ENCODE measurements around the gene PLEKHD1. TPM values are rescaled to one million over a fixed set of nuclear protein-coding genes. Genes with fewer than 3 reads are reported as not detected.

PLEKHD1 gene
- total and polyA plus RNA-seq, 2 of the 8 experiments (the other 6 are each of a cell fraction or from before 2014, with no cell fraction given) = 0.24 to 0.48 TPM

- Histone ChIP-seq H3K14ac (ENCODE audit: insufficient read length) (no peak overlapping the region), H3K9ac (replicated peaks in 1 of 4; ENCODE audit: extremely low read depth in 1 of 4, low read depth in 3 of 4, low read length in 3 of 4) (no peak overlapping the region), H3K4me3 (ENCODE audit: extremely low read depth in 1 of 4, insufficient read depth in 2 of 4, low read depth in 3 of 4, low read length in 4 of 4) (no peak overlapping the region), H4K20me1 (replicated peaks in 1 of 2; ENCODE audit: control insufficient read depth in 1 of 2, insufficient read depth in 2 of 2, low read length in 2 of 2) (no peaks in the 10 kb centered on the region), H3K36me3 (ENCODE audit: control insufficient read depth in 2 of 4, insufficient read depth in 4 of 4, low read length in 3 of 4) (no peaks in the 10 kb centered on the region), H2BK120ac (replicated peaks; ENCODE audit: low read depth, low read length) (no peak overlapping the region), H2AFZ (ENCODE audit: low read length) (no peak overlapping the region), H4K5ac (ENCODE audit: insufficient read length, low read depth, low read length) (no peak overlapping the region), H2BK15ac (ENCODE audit: low read length) (no peak overlapping the region), H3K4me2 (ENCODE audit: insufficient read depth in 1 of 2, low read depth in 2 of 2, low read length in 2 of 2) (no peak overlapping the region), H3K4me1 (replicated peaks in 1 of 4; ENCODE audit: control insufficient read depth in 3 of 4, insufficient read depth in 4 of 4, low read length in 3 of 4) (peaks cover 0 to 7% (median 3%) of the 10 kb centered on the region in 4 experiments; a peak in 4 of 7 replicates), H4K91ac (replicated peaks; ENCODE audit: insufficient read length, low read length) (no peak overlapping the region), H2BK12ac (ENCODE audit: low read depth, low read length) (no peak overlapping the region), H3K23me2 (ENCODE audit: low read depth, low read length) (no peaks in the 10 kb centered on the region), H2BK5ac (ENCODE audit: low read depth, low read length) (no peak overlapping the region), H3K27ac (ENCODE audit: low read depth, low read length) (no peak overlapping the region), H3K18ac (ENCODE audit: extremely low read depth, low read length) (no peak overlapping the region; the same call in 1 of the 2 replicates), H3K27me3 (replicated peaks in 1 of 4; ENCODE audit: control insufficient read depth in 3 of 4, extremely low read depth in 1 of 4, insufficient read depth in 3 of 4, low read length in 3 of 4) (no peaks in the 10 kb centered on the region; a peak in 1 of 7 replicates), H3K79me1 (ENCODE audit: low read depth, low read length) (no peaks in the 10 kb centered on the region), H3K79me2 (ENCODE audit: control insufficient read depth in 1 of 2, insufficient read depth in 2 of 2, low read length in 2 of 2) (no peaks in the 10 kb centered on the region), H2AK5ac (ENCODE audit: low read depth, low read length) (no peak overlapping the region), H3K4ac (replicated peaks; ENCODE audit: insufficient read length, low read depth, low read length) (no peak overlapping the region), H3K56ac (replicated peaks; ENCODE audit: insufficient read length, low read depth, low read length) (no peak overlapping the region), H3K23ac (ENCODE audit: insufficient read length) (no peak overlapping the region), H4K8ac (ENCODE audit: extremely low read depth, insufficient read depth, low read length) (no peak overlapping the region), H2BK20ac (ENCODE audit: low read length) (no peak overlapping the region), H3K9me3 (ENCODE audit: insufficient read depth in 2 of 2, low read depth in 1 of 2, low read length in 1 of 2) (no peaks in the 10 kb centered on the region)
- ChIA-PET POLR2A (ENCODE audit: partially characterized antibody) (no interaction called here), CTCF (ENCODE audit: partially characterized antibody) (interaction anchor here (4.4 to 5.8 kb wide), 2 partner anchors 26 to 29 kb away, joined by 21 to 25 read pairs; no protein-coding TSS in a partner anchor)
- 89% methylated on average over 6 of the region's 6 CpGs; no CpG with 5 or more reads in 1 of the 2 experiments for WGBS, 2 experiments (ENCODE audit: extremely low coverage in 1 of 2, insufficient coverage in 1 of 2, insufficient read length in 1 of 2, insufficient replicate concordance in 2 of 2, low coverage in 1 of 2, low lambda C conversion rate in 2 of 2, missing lambda C conversion rate in 1 of 2)
- DNase-seq (ENCODE audit: low read depth in 1 of 2, low spot score in 2 of 2) (no peak), FAIRE-seq (no peak)
- TF ChIP-seq JUND (IDR thresholded peaks at IDR 0.05; ENCODE audit: low read length) = no peak
- TF ChIP-seq CHD2 (IDR thresholded peaks at IDR 0.05; ENCODE audit: low read length) = no peak
- no peak for TF ChIP-seq RFX5 (IDR thresholded peaks at IDR 0.05; ENCODE audit: borderline replicate concordance, low read depth, low read length)
- TF ChIP-seq ASH2L (IDR thresholded peaks at IDR 0.05; ENCODE audit: low read length) = no peak
- TF ChIP-seq KDM5A (IDR thresholded peaks at IDR 0.05; ENCODE audit: low read length) = no peak
Observed at GRCh38 chr14:69522026-69522425, 37.5 kb downstream of the PLEKHD1 start.
